ENCODE measurements around the gene LRMDA.

- no peak for TF ChIP-seq EP300 (IDR thresholded peaks at IDR 0.05)
- TF ChIP-seq, protein P1, sequence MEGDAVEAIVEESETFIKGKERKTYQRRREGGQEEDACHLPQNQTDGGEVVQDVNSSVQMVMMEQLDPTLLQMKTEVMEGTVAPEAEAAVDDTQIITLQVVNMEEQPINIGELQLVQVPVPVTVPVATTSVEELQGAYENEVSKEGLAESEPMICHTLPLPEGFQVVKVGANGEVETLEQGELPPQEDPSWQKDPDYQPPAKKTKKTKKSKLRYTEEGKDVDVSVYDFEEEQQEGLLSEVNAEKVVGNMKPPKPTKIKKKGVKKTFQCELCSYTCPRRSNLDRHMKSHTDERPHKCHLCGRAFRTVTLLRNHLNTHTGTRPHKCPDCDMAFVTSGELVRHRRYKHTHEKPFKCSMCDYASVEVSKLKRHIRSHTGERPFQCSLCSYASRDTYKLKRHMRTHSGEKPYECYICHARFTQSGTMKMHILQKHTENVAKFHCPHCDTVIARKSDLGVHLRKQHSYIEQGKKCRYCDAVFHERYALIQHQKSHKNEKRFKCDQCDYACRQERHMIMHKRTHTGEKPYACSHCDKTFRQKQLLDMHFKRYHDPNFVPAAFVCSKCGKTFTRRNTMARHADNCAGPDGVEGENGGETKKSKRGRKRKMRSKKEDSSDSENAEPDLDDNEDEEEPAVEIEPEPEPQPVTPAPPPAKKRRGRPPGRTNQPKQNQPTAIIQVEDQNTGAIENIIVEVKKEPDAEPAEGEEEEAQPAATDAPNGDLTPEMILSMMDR (IDR thresholded peaks at IDR 0.05), result no peak
- TF ChIP-seq POLR2A (IDR thresholded peaks at IDR 0.05), result no peak
- TF ChIP-seq POLR2AphosphoS5 (IDR thresholded peaks at IDR 0.05), result no peak
Observed at GRCh38 chr10:76000550-76000949, 569.1 kb downstream of the LRMDA start.
